GM23338 (cell line): Measurements from ENCODE around the gene SPAAR. TPM values are rescaled to one million over a fixed set of nuclear protein-coding genes. Genes with fewer than 3 reads are reported as not detected.

Source experiments
- ATAC-seq: fragments of 200-7000 bp; cut with Tn5 transposase; 3 replicates; pipeline ENCODE4 v1.9.1; 2020
- DNase-seq: peaks from one replicate; pipeline ENCODE4 v3.0.0-alpha.2; 2015; ENCODE audit warnings: low spot score
- H2AFZ ChIP-seq: fragments of 200-600 bp; sonication (generic); 2 replicates; pipeline ENCODE4 v1.8.0; 2016; ENCODE audit warnings: antibody characterized with exemption, mild to moderate bottlenecking, moderate library complexity
- H3F3A ChIP-seq: fragments of 200-600 bp; sonication (generic); replicated peaks from 2 replicates; pipeline ENCODE4 v1.8.0; 2017; ENCODE audit warnings: antibody characterized with exemption, mixed run types, low read depth
- H3K27ac ChIP-seq: fragments of 200-600 bp; sonication (generic); 2 replicates; pipeline ENCODE4 v1.6.1; 2016; ENCODE audit warnings: low read depth
- H3K27me3 ChIP-seq: fragments of 200-600 bp; sonication (generic); 2 replicates; pipeline ENCODE4 v1.8.0; 2016; ENCODE audit warnings: mild to moderate bottlenecking, mixed run types, moderate library complexity; ENCODE audit not compliant: insufficient read depth
- H3K36me3 ChIP-seq: fragments of 200-600 bp; sonication (generic); 2 replicates; pipeline ENCODE4 v1.8.0; 2016; ENCODE audit warnings: mild to moderate bottlenecking; ENCODE audit not compliant: insufficient read depth
- H3K4me1 ChIP-seq: fragments of 200-600 bp; sonication (generic); 2 replicates; pipeline ENCODE4 v1.8.0; 2016; ENCODE audit warnings: mild to moderate bottlenecking, moderate library complexity; ENCODE audit not compliant: insufficient read depth
- H3K4me2 ChIP-seq: fragments of 200-600 bp; sonication (generic); 2 replicates; pipeline ENCODE4 v1.7.1; 2017; ENCODE audit warnings: mixed run types
- H3K4me3 ChIP-seq: fragments of 200-600 bp; sonication (generic); 2 replicates; pipeline ENCODE4 v1.6.1; 2016; ENCODE audit warnings: mixed run types
- H3K79me2 ChIP-seq: fragments of 200-600 bp; sonication (generic); replicated peaks from 2 replicates; pipeline ENCODE4 v1.8.0; 2017; ENCODE audit warnings: mild to moderate bottlenecking; ENCODE audit not compliant: insufficient read depth
- H3K9me2 ChIP-seq: fragments of 200-600 bp; sonication (generic); 2 replicates; pipeline ENCODE4 v1.8.0; 2017; ENCODE audit not compliant: insufficient read depth
- H4K20me1 ChIP-seq: fragments of 200-600 bp; sonication (generic); replicated peaks from 2 replicates; pipeline ENCODE4 v1.8.0; 2017; ENCODE audit warnings: mild to moderate bottlenecking; ENCODE audit not compliant: insufficient read depth
- H3K27ac Mint-ChIP-seq: 2 replicates; pipeline ENCODE4 v1.8.0; 2020; ENCODE audit warnings: inconsistent platforms, mild to moderate bottlenecking, moderate library complexity, mixed read lengths
- H3K27me3 Mint-ChIP-seq: 3 replicates; pipeline ENCODE4 v1.8.0; 2022; ENCODE audit warnings: low read depth, mild to moderate bottlenecking, moderate library complexity, mixed read lengths, inconsistent platforms; ENCODE audit not compliant: insufficient read depth, poor library complexity
- H3K36me3 Mint-ChIP-seq: 3 replicates; pipeline ENCODE4 v1.8.0; 2021; ENCODE audit warnings: low read depth, mild to moderate bottlenecking, inconsistent platforms, moderate library complexity, mixed read lengths
- H3K4me1 Mint-ChIP-seq: 3 replicates; pipeline ENCODE4 v1.8.0; 2020; ENCODE audit warnings: mild to moderate bottlenecking, inconsistent platforms, mixed read lengths
- H3K4me3 Mint-ChIP-seq: 3 replicates; pipeline ENCODE4 v1.8.0; 2021; ENCODE audit warnings: moderate library complexity, mild to moderate bottlenecking, inconsistent platforms, mixed read lengths
- H3K9me3 Mint-ChIP-seq: 3 replicates; pipeline ENCODE4 v1.8.0; 2020; ENCODE audit warnings: moderate library complexity, mild to moderate bottlenecking, inconsistent platforms, mixed read lengths
- CTCF ChIP-seq, 2 experiments: fragments of 200-600 bp in 1 of 2; sonication (generic) in 1 of 2; conservative IDR thresholded peaks; 2 replicates each; pipeline versions ENCODE4 v1.5.1 to v1.6.1; 2016 to 2017; ENCODE audit warnings: antibody characterized with exemption in 2 of 2, low read depth in 2 of 2, mild to moderate bottlenecking in 2 of 2, moderate library complexity in 1 of 2
- EZH2 ChIP-seq: fragments of 200-600 bp; sonication (generic); IDR thresholded peaks from one replicate; pipeline ENCODE4 v1.8.0; 2017; ENCODE audit warnings: antibody characterized with exemption, mild to moderate bottlenecking, low read depth; ENCODE audit not compliant: unreplicated experiment
- EZH2phosphoT487 ChIP-seq: fragments of 200-600 bp; sonication (generic); IDR thresholded peaks from one replicate; pipeline ENCODE4 v1.8.1; 2018; ENCODE audit warnings: antibody characterized with exemption; ENCODE audit not compliant: unreplicated experiment
- JUNB ChIP-seq: IDR thresholded peaks from one replicate; pipeline ENCODE4 v1.6.1; 2016; ENCODE audit warnings: antibody characterized with exemption; ENCODE audit not compliant: unreplicated experiment
- NANOG ChIP-seq: IDR thresholded peaks from 2 replicates; pipeline ENCODE4 v1.6.1; 2016; ENCODE audit warnings: antibody characterized with exemption, borderline replicate concordance
- POLR2AphosphoS5 ChIP-seq: IDR thresholded peaks from 2 replicates; pipeline ENCODE4 v1.6.1; 2016; ENCODE audit warnings: antibody characterized with exemption, low read depth
- STAT1 ChIP-seq: IDR thresholded peaks from one replicate; pipeline ENCODE4 v1.6.1; 2016; ENCODE audit warnings: antibody characterized with exemption; ENCODE audit not compliant: unreplicated experiment
- ZNF114 ChIP-seq: fragments of 250-450 bp; sonication (Bioruptor Pico); IDR thresholded peaks from 2 replicates; pipeline ENCODE4 v1.5.0; 2020; ENCODE audit warnings: mild to moderate bottlenecking, moderate library complexity
- ZNF331 ChIP-seq: fragments of 250-450 bp; sonication (Bioruptor Pico); IDR thresholded peaks from 2 replicates; pipeline ENCODE4 v1.5.0; 2020; ENCODE audit warnings: low read depth, mild to moderate bottlenecking, moderate library complexity
- ZNF462 ChIP-seq: fragments of 250-450 bp; sonication (Bioruptor Pico); IDR thresholded peaks from 2 replicates; pipeline ENCODE4 v1.5.0; 2020; ENCODE audit warnings: mild to moderate bottlenecking, moderate library complexity
- polyA plus RNA-seq: library from polyadenylated mRNA; unstranded; fragments of >200 nt; fragmentation: Nextera tagmentation; extraction: Ambion mirVana; gene quantifications from 2 replicates; pipeline ENCODE4 v1.2.1, GENCODE V29; 2016
- total RNA-seq: library from RNA; depleted of rRNA; stranded (reverse); fragments of >200 nt; shearing (Covaris generic); gene quantifications from 2 replicates; pipeline ENCODE4 v1.2.3, GENCODE V29; 2014

The SPAAR gene
- total and polyA plus RNA-seq, 2 experiments from 2014 or later: not detected

- Histone ChIP-seq H3K4me3 (no peak overlapping the region), H3F3A (peaks cover 4% of the 10 kb centered on the region; the same call in 1 of the 2 replicates), H3K79me2 (no peaks in the 10 kb centered on the region), H2AFZ (peak overlapping the region; percentile 56; the same call in 1 of the 2 replicates), H3K27me3 (no peaks in the 10 kb centered on the region), H3K36me3 (no peaks in the 10 kb centered on the region), H3K4me2 (no peak overlapping the region), H3K4me1 (peaks cover 3% of the 10 kb centered on the region), H3K9me2 (no peaks in the 10 kb centered on the region), H4K20me1 (no peaks in the 10 kb centered on the region), H3K27ac (no peak overlapping the region)
- H3K4me3 Mint-ChIP-seq: no peak overlapping the region
- peak; percentile 52 for ATAC-seq
- no peak for DNase-seq
- TF ChIP-seq NANOG (no peak), STAT1 (no peak), EZH2phosphoT487 (no peak), ZNF114 (CRISPR knock-in tag) (no peak), CTCF (conservative IDR thresholded peaks at IDR 0.05; ENCODE audit: low read depth in 2 of 2) (no peak), EZH2 (no peak), JUNB (no peak), ZNF462 (no peak), ZNF331 (CRISPR knock-in tag) (no peak), POLR2AphosphoS5 (no peak)
- peaks cover 4% of the 10 kb centered on the region for H3K27me3 Mint-ChIP-seq
- no peaks in the 10 kb centered on the region for H3K9me3 Mint-ChIP-seq
- H3K36me3 Mint-ChIP-seq: no peaks in the 10 kb centered on the region
- no peak overlapping the region for H3K27ac Mint-ChIP-seq
- peaks cover 13% of the 10 kb centered on the region for H3K4me1 Mint-ChIP-seq
These were observed 6.5 kb downstream of the SPAAR start for GRCh38 chr9:35915681-35916294.
